ENCODE results near the gene ABCC8.

DNA sequence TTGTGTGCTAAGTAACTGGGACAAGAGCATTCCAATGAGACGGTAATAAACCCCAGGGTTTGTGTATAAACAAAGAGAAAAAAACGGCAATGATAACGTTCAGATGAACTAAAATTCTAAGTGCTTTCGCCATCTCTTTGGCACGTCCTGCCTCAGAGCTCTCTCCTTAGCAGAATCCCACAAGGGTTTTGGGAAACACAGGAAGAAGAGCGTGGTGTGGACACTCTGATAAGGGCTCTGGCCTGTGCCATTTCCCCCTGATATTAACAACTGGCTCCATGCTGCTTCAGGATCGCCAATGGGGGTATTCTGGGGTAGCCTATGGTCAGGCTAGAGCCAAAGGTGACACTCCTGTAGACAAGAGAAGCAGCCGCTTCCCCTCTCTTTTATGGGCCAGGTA, 18.4 kb downstream of the ABCC8 start:
- no peak for TF ChIP-seq SIN3A (IDR thresholded peaks at IDR 0.05; ENCODE audit: borderline replicate concordance, low read depth, low read length)
- no peak for TF ChIP-seq RAD21 (IDR thresholded peaks at IDR 0.05; ENCODE audit: low read length)
- no peak for TF ChIP-seq EZH2phosphoT487 (IDR thresholded peaks at IDR 0.05; ENCODE audit: borderline replicate concordance, low read depth)
- TF ChIP-seq, protein P1, sequence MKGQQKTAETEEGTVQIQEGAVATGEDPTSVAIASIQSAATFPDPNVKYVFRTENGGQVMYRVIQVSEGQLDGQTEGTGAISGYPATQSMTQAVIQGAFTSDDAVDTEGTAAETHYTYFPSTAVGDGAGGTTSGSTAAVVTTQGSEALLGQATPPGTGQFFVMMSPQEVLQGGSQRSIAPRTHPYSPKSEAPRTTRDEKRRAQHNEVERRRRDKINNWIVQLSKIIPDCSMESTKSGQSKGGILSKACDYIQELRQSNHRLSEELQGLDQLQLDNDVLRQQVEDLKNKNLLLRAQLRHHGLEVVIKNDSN (IDR thresholded peaks at IDR 0.05; ENCODE audit: borderline replicate concordance, low read depth), result no peak
- TF ChIP-seq, protein P2, sequence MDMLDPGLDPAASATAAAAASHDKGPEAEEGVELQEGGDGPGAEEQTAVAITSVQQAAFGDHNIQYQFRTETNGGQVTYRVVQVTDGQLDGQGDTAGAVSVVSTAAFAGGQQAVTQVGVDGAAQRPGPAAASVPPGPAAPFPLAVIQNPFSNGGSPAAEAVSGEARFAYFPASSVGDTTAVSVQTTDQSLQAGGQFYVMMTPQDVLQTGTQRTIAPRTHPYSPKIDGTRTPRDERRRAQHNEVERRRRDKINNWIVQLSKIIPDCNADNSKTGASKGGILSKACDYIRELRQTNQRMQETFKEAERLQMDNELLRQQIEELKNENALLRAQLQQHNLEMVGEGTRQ (IDR thresholded peaks at IDR 0.05; ENCODE audit: borderline replicate concordance, low read depth, low read length), result no peak
- TF ChIP-seq CTCF (IDR thresholded peaks at IDR 0.05), result no peak
- TF ChIP-seq SMC3 (IDR thresholded peaks at IDR 0.05; ENCODE audit: low read depth, low read length), result no peak

All from SK-N-SH (cell line).